RWPE2 (cell line): ENCODE measurements around the gene ARID3C.
A peak's percentile ranks its signal among the peaks of the same experiment; 100 is the strongest.

ENCODE experiments used
- ATAC-seq: fragments of 200-7000 bp; cut with Tn5 transposase; 3 replicates; pipeline ENCODE4 v1.9.1; 2021; ENCODE audit warnings: low read depth
- DNase-seq: peaks from one replicate; pipeline ENCODE4 v3.0.0-alpha.2; 2020; ENCODE audit warnings: low spot score
- H3K27ac ChIP-seq: fragments of 450-650 bp; 2 replicates; pipeline ENCODE4 v1.5.1; 2017; ENCODE audit warnings: mild to moderate bottlenecking; ENCODE audit not compliant: poor library complexity, severe bottlenecking
- H3K27me3 ChIP-seq: fragments of 250-450 bp; sonication (Bioruptor Pico); 2 replicates; pipeline ENCODE4 v1.5.1; 2021; ENCODE audit warnings: mild to moderate bottlenecking, moderate library complexity; ENCODE audit not compliant: insufficient read depth, poor library complexity, severe bottlenecking
- H3K36me3 ChIP-seq: fragments of 250-450 bp; sonication (Bioruptor Pico); 2 replicates; pipeline ENCODE4 v1.5.1; 2020; ENCODE audit warnings: low read depth, mild to moderate bottlenecking, moderate library complexity
- H3K4me1 ChIP-seq: fragments of 250-450 bp; sonication (Bioruptor Pico); 2 replicates; pipeline ENCODE4 v1.5.1; 2021; ENCODE audit warnings: mild to moderate bottlenecking, moderate library complexity; ENCODE audit not compliant: insufficient read depth, poor library complexity, severe bottlenecking
- H3K4me3 ChIP-seq: fragments of 250-450 bp; sonication (Bioruptor Pico); 2 replicates; pipeline ENCODE4 v1.5.1; 2021; ENCODE audit warnings: mild to moderate bottlenecking, moderate library complexity; ENCODE audit not compliant: severe bottlenecking
- H3K9me3 ChIP-seq: fragments of 250-450 bp; sonication (Bioruptor Pico); 2 replicates; pipeline ENCODE4 v1.5.1; 2021; ENCODE audit warnings: mild to moderate bottlenecking, moderate library complexity; ENCODE audit not compliant: severe bottlenecking
- CTCF ChIP-seq: fragments of 450-650 bp; IDR thresholded peaks from one replicate; pipeline ENCODE4 v1.5.1; 2017; ENCODE audit warnings: mild to moderate bottlenecking, moderate library complexity; ENCODE audit not compliant: poor library complexity, severe bottlenecking

Gene ARID3C

GRCh38 chr9:34647651-34648050 lies 18.8 kb upstream of the ARID3C start:
- Histone ChIP-seq H3K27ac (peak overlapping the region; percentile 31), H3K27me3 (no peaks in the 10 kb centered on the region), H3K36me3 (peaks cover 22% of the 10 kb centered on the region; the same call in 1 of the 2 replicates), H3K4me3 (peak overlapping the region; percentile 50), H3K9me3 (no peaks in the 10 kb centered on the region), H3K4me1 (peaks cover 9% of the 10 kb centered on the region)
- ATAC-seq = no peak
- no peak for TF ChIP-seq CTCF
- DNase-seq = no peak

GRCh38 chr9:34647084-34647403 lies 18.2 kb upstream of the ARID3C start:
- peak overlapping the region; percentile 50 for H3K4me3 ChIP-seq
- peak; percentile 9; the same call in 2 of the 3 replicates for ATAC-seq
- DNase-seq = no peak
- no peaks in the 10 kb centered on the region for H3K9me3 ChIP-seq
- H3K27me3 ChIP-seq = no peaks in the 10 kb centered on the region
- H3K27ac ChIP-seq = peak overlapping the region; percentile 31
- H3K36me3 ChIP-seq = peaks cover 22% of the 10 kb centered on the region; the same call in 1 of the 2 replicates
- peaks cover 9% of the 10 kb centered on the region for H3K4me1 ChIP-seq
- peak; percentile 20 for TF ChIP-seq CTCF

- Histone ChIP-seq H3K27me3 (no peaks in the 10 kb centered on the region), H3K36me3 (peaks cover 22% of the 10 kb centered on the region; the same call in 1 of the 2 replicates), H3K4me1 (peaks cover 9% of the 10 kb centered on the region), H3K9me3 (no peaks in the 10 kb centered on the region), H3K27ac (peak within 1 kb of the TSS; percentile 31), H3K4me3 (peak within 1 kb of the TSS; percentile 50)
- ATAC-seq (peak; percentile 75), DNase-seq (peak; percentile 90)
- TF ChIP-seq CTCF = peak; percentile 56
These were observed 17.6 kb upstream of the ARID3C start, which contains the start of gene GALT for GRCh38 chr9:34646211-34647083. Gene GALT, plus strand, starts transcription at chr9:34646675. Its CDS starts 30 bp downstream, at chr9:34646705.

GRCh38 chr9:34644766-34645314 lies 16.0 kb upstream of the ARID3C start:
- Histone ChIP-seq H3K4me3 (no peak overlapping the region), H3K27ac (no peak overlapping the region), H3K9me3 (no peaks in the 10 kb centered on the region), H3K36me3 (peaks cover 21% of the 10 kb centered on the region; the same call in 1 of the 2 replicates), H3K27me3 (no peaks in the 10 kb centered on the region), H3K4me1 (peaks cover 7% of the 10 kb centered on the region)
- ATAC-seq (no peak), DNase-seq (no peak)
- no peak for TF ChIP-seq CTCF
